GM19455 (cell line): Measurements from ENCODE around the gene SCGB3A2.
"Not testable (repeated sequence)": the region's sequence is repeated elsewhere in the genome, so short reads cannot be mapped to it uniquely, and the experiment has no call there.

ENCODE experiments used
- ATAC-seq: cut with Tn5 transposase; IDR thresholded peaks from one replicate; pipeline ENCODE4 v1.9.1; 2021; ENCODE audit not compliant: unreplicated experiment

Gene SCGB3A2

DNA sequence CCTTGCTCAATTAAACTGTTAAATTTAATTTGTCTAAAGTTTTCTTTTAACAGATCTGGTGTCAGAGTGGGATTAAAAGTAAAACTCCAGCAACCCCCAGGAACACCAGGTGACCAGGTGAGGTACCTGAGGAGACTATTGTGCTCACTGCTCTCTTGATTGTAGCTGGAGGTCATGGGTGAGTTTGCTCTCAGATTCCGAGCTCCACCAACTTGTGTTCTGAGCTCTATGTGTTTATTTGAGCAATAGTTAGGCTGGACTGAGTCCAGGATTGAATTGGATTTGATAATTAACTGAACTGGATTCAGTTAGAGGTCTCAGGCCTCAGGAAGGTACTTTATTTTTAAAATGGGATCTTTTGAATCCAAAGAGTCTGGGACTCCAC, 17.9 kb upstream of the SCGB3A2 start:
- ATAC-seq: no peak

GRCh38 chr5:147863454-147864158, 14.9 kb upstream of the SCGB3A2 start:
- no peak for ATAC-seq

- ATAC-seq: no peak
Observed at GRCh38 chr5:147869112-147869511, 9.4 kb upstream of the SCGB3A2 start.

DNA sequence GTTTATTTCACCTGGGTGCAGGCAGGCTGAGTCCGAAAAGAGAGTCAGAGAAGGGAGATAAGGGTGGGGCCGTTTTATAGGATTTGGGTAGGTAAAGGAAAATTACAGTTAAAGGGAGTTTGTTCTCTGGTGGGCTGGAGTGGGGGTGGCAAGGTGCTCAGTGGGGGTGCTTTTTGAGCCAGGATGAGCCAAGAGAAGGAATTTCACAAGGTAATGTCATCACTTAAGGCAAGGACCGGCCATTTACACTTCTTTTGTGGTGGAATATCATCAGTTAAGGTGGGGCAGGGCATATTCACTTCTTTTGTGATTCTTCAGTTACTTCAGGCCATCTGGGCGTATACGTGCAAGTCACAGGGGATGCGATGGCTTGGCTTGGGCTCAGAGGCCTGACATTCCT, 8.6 kb upstream of the SCGB3A2 start:
- not testable (repeated sequence) for ATAC-seq

DNA sequence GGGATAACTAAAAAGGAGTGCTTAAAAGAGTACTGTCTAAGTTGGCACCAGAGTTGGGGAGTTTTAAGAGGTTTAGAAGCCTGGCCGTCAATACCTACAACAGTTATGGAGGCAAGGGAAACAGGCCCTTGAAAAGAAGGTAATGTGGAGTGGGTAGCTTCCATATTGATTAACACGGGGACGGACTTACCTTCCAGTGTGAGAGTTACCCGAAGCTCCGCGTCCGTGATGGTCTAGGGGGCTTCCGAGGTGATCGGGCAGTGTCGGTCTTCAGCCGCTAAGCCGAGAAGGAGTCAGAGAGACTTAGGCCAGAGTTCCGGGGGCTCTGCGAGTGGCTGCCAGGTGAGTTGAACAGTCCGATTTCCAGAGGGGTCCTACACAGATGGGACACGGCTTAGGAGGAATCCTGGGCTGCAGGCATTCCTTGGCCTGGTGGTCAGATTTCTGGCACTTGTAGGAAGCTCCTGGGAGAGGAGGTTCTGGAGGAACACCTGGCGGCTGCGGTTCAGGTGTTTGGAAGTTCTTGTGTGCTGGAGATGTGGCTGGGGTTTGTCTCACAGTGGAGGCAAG, 6.4 kb upstream of the SCGB3A2 start:
- ATAC-seq: not testable (repeated sequence)

GRCh38 chr5:147872744-147873435, 5.6 kb upstream of the SCGB3A2 start:
- ATAC-seq: not testable (repeated sequence)

- not testable (repeated sequence) for ATAC-seq
Observed at GRCh38 chr5:147874118-147874875, 4.2 kb upstream of the SCGB3A2 start.

DNA sequence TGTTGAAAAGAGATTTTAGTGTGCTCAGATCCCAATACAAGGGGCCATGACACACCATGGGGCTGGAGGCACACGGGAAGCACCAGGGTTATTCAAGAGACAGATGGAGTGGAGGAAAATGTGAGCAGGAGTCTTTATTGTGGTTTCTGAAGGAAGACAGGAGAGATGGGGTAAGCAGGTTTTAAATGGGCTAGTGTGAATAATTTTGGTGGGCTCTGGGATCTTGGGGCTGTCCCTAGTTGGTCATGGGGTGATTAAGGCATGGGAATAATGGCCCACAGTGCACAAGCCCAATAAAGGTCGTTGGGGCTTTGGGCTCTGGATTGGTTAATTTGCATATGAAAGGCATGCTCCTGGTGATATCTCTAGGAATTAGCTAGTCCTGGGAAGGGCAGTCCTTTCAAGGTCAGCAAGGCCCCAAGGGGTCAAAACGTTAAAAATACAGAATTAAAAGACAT, 3.6 kb upstream of the SCGB3A2 start:
- ATAC-seq: no peak

- ATAC-seq: no peak
Observed at GRCh38 chr5:147876141-147876540, 2.4 kb upstream of the SCGB3A2 start.

GRCh38 chr5:147876626-147877025, 1.9 kb upstream of the SCGB3A2 start:
- ATAC-seq: no peak

DNA sequence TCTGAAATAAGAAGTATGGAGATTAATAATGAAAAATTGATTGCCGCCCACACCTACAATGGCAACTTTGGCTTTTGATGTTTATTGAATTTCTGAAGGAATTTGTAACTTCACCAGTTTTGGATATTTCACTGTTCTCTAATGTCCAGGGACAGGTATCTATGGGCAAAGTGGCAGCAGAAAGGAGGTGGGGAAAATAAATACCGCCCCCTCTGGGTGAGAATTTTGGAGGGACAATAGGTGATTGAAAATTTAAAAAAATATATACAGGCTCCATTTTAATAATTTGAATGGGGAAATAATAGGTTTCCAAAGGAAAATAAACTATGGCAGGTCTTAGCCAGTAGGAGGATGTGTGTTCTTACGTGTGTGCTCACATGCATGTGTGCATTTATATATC, 1.3 kb downstream of the SCGB3A2 start:
- ATAC-seq: no peak

DNA sequence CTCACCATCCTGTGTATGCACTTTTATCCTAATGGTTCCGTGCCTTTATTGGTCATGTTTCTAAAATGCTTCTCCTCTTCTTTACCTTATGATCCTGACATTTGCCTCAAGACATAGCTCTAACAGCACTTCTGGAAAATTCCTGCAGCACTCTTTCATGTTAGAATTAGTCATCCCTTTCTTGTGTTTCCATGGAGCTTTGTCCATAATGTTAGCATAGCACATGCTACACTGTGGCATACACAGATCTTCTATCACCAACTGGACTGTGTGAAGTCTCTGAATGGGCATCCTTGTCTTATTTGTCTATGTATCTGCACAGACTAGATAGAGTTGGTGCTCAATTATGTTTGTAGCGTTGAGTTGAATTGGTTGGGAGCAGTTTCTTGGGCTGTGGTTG, 2.0 kb downstream of the SCGB3A2 start:
- ATAC-seq: no peak

- ATAC-seq: no peak
Observed at GRCh38 chr5:147882586-147883313, 4.2 kb downstream of the SCGB3A2 start.

DNA sequence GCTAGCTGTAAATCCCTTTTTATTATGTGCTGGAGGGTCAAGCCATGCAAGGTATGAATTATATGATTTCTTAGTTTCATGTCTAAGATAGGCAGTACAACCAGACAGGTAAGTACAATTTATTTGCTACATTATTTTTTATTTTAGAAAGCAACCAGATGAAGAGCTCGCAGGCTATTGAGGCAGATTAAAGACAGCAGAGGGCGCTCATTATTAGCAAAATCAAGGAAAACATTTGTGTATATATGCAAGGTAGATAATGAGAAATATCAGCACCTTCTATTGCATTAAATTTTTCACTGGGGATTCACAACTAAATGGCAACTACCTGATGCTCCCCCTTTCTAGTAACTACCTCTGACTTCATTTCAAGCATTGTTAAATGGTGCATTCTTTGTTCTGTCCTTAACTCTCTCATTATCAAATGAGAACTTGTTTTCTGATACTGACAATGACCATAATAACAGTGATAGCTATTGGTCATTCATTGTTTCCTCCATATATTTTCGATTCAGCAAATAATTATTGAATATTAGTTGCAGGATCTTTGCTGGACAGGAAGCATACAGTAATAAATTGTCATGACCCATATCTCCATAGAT, 8.6 kb downstream of the SCGB3A2 start:
- ATAC-seq: no peak

- ATAC-seq: no peak
Observed at GRCh38 chr5:147887930-147888329, 9.4 kb downstream of the SCGB3A2 start.

- no peak for ATAC-seq
Observed at GRCh38 chr5:147892696-147893296, 14.3 kb downstream of the SCGB3A2 start.

- ATAC-seq: no peak
Observed at GRCh38 chr5:147893820-147894219, 15.3 kb downstream of the SCGB3A2 start.

- ATAC-seq: no peak
Observed at GRCh38 chr5:147895864-147896263, 17.4 kb downstream of the SCGB3A2 start.

DNA sequence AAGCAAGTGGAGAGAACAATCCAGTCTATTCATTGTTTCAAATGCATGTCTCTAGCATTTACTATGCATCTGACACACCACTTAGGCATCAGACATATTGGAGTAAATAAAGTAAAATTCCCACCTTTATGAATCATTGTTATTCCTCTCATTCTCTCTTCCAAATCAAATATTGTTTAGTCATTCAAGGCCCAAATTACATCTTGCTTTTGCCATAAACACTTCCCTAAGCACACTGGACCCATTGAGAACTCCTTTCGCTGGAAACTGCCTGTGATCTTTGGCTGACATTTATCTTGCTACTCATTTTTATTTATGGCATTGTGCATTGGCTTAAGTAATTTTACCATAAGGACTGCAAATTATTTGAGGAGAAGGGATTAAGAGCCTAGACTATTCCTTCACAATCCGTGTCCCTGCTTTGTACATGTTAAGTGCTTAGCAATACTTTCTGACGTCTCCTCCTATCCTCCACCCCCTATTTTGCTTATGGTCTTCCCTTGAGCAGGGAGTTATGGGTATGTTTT, 20.4 kb downstream of the SCGB3A2 start:
- ATAC-seq: no peak

- ATAC-seq: no peak
Observed at GRCh38 chr5:147901599-147902039, 23.1 kb downstream of the SCGB3A2 start.
